GM18517 (cell line): Measurements from ENCODE around the gene C1QTNF4.

Experiments used
- ATAC-seq: cut with Tn5 transposase; IDR thresholded peaks from one replicate; pipeline ENCODE4 v1.9.1; 2021; ENCODE audit warnings: mild to moderate bottlenecking, moderate library complexity; ENCODE audit not compliant: unreplicated experiment

C1QTNF4 gene

DNA sequence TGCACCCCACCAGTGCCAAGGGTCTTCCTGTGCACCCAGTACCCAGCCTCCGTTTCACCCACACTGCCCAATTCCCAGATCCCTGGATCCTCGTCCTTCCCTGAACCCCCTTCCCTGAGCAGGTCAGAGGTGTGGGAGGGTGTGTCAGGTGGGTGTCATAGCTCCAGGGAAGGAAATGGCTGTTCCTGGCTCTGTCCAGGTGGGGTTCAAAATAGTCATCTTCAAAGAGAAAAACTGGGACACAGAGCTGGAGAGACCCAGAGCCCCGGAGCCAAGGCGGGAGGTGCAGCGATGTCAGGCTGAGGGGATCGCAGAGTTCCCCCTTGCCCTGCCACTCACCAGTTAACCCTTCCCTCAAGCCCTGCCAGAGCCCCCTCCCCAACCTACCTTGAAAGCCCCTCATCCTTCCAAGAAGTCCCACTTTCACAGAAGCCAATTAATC is 698 bp downstream of the C1QTNF4 start:
- no peak for ATAC-seq

DNA sequence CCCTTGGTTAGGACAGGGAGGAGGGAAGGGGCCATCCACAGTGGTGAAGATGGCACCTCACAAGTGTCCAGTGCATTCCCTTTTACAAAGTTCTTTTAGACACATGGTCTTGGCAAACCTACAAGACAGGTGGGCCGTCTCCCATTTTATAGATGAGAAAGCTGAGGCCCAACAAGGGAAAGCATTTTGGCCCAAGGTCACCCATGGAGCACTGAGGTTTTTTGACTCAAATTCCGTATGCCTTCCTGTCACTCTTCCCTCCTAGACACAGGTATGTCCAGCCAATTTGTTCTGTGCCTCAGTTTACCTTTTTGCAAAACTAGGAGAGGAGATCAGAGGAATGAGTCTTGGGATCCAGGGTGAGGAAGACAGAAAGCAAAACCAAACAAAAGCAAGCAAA is 1.2 kb downstream of the C1QTNF4 start:
- no peak for ATAC-seq

DNA sequence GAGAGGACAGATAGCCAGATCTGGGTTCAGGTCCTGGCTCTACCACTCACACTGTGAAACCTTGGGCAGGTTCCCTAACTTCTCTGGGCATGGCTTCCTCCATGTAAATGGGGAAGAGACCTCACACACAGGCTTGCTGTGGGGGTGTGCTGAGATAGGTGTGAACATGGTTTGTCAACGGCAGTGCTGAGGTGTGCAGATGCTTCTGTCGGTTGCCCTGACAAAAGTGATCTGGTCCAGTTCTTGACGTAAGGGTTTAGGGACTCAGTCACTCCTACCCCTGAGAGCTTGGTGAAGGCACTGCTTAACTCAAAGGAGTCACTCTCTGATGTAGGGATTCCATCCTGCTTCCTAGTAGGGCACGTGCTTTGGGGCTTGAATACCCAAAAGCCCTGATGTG is 2.0 kb downstream of the C1QTNF4 start:
- no peak for ATAC-seq

DNA sequence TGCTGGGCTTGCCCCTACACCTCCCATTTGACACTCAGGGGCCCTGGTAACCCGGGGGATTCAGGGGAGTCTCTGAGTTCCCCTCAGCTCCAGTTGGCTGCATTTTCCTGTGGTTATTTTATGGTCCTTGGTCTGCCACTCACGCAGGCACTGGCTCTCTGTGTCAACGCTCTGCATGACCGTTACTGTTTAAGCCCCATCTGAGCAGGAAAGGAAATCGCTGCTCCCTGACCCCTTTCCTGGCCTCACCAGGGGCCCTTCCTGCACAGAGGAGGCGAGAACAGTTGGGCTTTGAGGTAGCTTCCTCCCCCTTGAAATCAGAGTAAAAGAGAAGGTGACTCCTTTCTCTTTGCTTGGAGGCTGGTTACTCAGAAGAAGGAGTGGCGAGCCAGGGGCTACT is 2.4 kb downstream of the C1QTNF4 start:
- ATAC-seq: no peak

DNA sequence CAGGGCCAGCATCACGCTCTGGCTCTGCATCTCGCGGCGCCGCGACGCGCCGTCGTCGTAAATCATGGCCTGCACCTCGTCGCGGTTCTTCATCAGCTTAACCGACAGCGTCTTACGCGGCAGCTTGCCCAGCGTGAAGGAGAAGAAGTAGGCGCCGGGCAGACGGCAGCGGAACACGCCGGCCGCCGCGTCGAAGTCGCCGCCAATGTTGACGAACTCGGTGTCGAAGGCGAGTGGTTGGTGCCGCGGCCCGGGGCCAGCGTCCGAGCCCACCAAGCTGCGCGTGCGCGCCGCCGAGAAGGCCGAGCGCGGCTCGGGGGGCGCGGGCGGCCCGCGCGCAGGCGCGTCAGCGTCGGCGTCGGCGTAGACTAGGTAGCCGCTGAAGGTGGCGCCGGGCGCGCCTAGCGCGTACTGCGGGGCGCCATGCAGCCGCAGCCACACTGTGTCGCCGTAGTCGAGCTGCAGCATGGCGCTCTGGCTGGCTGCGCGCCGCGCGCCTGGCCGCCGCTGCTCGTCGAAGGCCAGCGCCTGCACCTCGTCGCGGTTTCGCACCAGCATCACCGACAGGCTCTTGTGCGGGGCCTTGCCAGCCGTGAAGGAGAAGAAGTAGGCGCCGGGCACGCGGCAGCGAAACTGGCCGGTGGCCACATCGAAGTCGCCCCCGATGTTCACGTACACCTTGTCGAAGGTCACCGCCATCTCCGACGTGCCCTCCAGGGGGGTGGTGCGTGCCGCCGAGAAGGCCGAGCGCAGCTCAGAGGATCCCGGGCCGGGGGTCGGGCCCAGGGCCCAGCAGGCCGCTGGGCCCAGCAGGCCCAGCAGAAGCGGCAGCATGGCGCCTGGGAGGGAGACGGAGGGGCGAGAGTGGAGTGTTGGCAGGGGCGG is 4.0 kb downstream of the C1QTNF4 start:
- no peak for ATAC-seq

DNA sequence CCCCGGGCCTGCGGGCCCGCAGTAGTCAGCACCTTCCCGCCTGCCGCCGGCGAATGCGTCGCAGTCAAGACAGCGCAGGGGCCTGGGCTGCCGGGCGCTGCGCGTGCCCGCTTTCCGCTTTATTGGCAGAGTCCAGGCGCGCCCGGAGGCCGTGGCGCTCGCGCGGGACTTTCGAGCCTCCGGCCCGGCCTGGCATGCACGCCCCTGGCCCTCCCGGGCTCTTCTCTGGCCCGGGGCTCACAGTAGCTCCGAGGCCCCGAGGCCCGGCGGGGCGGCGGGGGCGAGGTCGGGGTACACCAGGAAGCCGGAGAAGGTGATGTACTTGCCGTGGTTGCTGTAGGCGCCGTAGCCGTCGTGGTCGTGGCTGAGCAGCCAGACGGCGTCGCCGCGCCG is 4.6 kb downstream of the C1QTNF4 start:
- no peak for ATAC-seq

DNA sequence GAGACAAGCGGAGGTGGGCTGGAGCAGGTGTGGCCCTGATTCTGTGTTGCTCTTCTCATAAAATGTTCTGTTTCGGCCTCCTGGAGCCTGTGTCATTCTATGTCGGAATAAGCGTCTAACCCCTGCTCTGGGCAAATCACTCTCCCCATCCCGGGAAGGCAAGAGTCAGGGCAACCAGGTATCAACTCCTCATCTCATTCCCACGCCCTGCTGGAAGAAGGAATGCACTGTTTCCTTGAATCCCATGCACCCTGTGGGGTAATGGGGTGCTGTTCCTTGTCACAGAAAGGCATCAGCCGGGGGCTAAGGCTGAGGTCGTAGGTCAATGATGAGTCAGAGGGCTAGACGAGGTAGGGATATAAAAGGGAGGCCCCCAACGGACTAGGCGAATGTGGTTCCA is 5.1 kb downstream of the C1QTNF4 start:
- no peak for ATAC-seq

DNA sequence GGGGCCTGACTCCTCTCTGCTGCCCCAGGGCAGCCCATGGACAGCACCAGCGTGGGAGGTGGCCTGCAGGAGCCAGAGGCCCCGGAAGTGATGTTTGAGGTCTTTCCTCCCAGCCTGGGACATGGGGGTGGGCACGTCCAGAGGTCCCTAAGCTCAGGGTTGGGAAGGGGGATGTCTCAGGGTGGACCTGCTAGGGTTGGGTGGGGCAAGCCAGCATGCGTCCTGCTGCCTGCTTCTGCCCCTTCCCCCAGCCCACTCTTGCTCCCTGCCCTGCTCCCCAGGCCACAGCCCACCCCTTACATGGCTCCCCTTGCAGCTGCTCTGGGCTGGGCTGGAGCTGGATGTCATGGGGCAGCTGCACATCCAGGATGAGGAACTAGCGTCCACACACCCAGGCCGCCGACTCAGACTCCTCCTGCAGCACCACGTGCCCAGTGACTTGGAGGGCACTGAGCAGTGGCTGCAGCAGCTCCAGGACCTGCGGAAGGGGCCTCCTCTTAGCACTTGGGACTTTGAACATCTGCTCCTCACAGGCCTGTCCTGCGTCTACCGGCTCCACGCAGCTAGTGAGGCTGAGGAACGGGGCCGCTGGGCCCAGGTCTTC is 6.4 kb downstream of the C1QTNF4 start:
- no peak for ATAC-seq

DNA sequence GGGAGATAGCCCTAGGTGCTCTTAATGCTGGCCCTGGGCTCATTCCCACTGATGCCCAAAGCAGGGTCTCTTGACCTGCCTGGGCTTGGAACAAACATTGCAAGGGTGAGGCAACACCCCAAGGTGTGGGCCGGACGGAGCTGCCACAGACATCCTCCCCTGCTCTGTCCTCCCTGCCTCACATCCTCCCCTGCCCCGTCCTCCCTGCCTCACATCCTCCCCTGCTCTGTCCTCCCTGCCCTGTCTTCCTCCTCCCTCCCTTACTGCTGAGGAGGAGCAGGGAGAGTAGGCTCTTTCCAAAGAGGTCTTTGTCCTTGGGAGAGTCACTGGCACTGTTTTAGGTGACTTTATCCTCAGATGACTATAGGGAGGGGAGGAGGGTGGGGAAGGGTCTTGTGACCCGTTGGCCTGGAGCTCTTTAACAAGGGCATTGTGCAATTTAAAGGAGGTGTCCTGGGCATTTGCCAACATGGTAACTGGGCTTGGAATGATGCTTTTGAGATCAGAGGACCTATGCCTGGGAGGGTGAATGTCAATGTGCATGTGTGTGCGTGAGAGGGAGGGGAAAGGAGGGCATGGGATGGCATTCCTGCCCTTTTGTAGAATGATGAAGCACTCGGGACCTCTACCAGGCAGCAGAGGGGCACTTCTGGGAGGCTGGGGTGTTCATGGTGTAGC is 7.0 kb downstream of the C1QTNF4 start:
- ATAC-seq: no peak

DNA sequence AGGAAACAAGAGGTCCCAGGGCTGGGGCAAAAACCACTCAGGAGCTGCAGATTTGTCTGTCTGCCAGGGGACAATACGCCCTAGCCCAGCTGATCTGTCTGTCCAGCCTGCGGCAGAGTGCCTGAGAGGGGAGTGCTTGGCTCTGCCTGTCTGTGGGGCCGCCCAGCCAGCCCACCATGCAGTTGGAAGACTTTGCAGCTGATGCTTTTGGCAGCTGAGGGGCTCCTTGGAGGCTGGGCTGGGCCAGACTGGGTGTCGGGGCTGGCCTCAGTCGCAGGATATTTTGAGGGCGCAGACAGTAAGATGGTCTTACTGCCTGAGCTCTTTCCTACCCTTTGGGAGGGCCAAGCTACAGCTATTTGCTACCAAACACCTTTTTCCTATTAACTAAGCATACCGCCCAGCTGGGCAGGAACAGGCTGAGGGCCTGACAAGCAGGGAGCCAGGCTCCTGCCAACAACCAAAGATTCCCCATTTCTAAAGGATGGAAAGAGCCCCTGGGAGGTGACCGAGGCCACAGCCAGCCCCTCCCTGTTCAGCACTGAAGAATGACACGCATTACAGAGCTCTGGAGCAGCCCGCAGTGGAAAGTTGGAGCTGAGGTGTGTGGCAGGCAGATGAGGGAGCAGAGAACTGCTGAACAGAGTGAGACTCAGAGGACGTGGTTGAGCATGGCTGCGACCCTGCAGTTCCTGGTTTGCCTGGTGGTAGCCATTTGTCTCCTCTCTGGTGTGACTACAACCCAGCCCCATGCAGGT is 7.9 kb downstream of the C1QTNF4 start, which contains the start of gene FAM180B:
FAM180B (plus strand) TSS at position 581 of the 758 bp plus-strand sequence; CDS start at position 672, 91 bp downstream.
- no peak for ATAC-seq

DNA sequence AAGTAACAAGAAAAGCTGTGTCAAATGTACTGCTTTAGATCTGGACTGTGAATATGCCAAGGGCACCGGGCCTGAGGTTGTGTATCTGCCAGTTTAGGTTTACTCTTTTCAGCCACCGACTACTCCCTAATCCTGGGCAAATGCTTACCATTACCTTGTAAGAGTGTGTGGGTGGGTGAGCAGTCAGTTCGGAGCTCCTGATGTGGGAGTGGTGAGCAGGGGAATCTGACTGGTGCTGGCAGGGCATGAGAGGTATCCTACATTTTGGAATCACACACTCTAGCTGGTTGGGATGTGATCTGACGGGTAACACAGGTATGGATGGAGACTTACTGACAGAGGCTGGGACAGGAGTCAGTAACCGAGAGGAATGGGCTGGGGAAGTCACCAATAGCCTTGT is 10.4 kb downstream of the C1QTNF4 start:
- ATAC-seq: no peak

DNA sequence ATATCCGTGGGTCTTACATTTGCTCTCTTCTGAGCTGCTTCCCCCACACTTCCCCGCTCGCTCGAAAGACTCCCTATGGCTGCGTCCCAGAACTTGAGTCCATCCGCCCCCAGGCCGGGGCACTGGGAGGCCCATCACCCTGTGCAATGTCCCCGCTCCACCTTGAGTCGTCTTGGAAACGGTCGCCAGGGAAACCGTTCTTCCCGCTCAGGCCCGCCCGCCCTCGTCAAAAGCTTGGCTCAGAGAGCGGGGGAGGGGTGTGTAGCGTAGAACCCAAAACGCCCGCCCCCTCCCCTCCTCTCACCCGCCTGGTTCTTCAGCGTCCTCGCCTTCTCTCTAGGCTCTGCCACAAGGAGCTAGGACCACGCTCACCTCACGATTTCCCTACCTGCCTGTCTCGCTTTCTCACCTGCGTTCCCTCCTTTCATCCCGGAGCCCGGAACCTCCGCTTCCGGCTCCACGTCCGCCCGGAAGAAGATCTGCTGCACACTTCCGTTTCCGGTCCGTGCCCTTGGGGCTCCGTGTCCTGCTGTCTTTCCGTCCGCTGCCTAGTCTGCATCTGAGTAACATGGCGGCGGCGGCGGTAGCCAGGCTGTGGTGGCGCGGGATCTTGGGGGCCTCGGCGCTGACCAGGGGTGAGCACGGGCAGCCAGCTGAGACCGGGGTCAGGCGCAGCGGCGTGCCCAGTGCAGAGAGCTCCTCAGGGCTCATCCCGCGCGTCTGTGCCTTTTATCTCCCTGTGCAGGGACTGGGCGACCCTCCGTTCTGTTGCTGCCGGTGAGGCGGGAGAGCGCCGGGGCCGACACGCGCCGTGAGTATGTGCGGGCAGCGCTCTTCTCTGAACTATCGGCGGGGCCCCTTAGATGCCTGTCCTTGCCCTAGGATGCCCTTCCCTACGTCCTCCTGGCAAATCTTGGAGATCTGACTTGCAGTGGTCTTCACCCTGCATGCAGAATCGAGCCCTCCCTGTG is 15.4 kb downstream of the C1QTNF4 start, which contains the start of the genes KBTBD4 and NDUFS3:
KBTBD4 (minus strand) TSS at position 447 of the 971 bp plus-strand sequence; CDS start at position 428, 19 bp downstream.
NDUFS3 (plus strand) TSS at position 551 of the 971 bp plus-strand sequence; CDS start at position 569, 18 bp downstream.
- ATAC-seq: peak; percentile 88

DNA sequence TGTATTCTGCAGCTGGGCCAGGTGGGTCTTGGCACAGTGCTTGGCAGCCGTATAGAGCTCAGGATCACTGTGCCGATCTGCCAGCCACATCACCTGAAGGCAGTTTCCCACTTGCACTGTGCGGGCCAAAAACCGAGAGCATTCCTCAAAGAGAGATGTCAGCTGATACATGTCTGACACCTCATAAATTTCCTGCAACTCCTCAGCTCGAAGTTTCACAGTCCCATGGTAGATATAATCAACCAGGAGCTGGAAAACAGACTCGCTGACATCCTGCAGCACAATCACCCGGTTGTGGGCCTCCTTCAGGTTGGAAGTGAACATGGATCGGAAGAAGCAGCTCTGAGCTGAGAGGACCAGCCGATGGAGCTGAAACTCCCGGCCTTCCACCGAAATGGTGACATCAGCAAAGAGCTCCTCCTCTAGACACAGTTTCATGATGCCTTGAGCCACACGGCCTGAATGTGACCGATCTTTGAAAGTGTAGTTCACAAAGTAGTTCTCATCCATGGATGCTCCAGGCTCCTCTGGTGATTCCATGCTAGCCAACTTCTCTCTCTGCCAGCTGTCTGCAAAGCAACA is 16.7 kb downstream of the C1QTNF4 start:
- ATAC-seq: no peak

DNA sequence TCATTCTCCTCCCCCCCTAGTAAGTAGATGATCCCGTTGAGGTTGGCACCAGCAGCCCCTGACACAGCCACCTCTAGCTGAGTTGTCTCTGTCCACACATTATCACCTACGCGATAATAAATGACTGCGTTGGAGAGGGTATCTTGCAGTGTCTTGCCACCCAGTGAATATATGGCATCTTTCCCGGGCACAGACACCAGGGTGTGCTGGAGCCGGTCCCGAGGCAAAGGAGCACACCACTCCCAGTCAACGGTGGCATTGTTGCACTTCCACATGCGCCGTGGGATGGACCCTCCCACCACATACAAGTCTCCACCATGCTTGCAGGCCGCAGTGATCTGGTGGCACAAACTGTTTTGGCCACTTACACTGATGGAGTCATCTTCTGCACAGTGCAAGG is 20.9 kb downstream of the C1QTNF4 start:
- no peak for ATAC-seq

DNA sequence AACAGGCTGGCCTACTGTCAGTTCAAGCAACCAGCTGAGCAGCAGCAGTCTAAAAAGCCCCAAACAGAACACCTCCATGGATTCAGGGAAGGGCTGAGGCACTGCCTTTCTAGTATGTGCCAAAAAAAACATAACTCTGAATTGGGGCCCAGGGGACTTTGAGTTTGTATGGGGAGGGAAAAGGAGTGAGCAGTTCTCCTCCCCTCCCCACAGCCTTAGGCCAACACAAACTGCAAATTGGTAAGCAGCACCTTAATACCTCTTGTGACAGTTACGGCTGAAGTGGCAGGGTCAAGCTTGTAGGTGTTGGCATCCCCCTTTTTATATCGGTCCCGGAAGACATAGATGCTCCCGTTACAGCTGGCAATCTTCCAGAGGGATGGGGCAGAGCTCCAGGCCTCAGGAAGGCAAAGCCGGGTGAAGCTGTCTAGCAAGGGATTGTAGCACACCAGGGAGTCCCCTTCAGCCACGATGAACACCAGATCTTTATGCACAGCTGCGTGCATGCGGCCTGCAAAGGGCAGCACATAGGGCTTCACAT is 21.4 kb downstream of the C1QTNF4 start:
- no peak for ATAC-seq

DNA sequence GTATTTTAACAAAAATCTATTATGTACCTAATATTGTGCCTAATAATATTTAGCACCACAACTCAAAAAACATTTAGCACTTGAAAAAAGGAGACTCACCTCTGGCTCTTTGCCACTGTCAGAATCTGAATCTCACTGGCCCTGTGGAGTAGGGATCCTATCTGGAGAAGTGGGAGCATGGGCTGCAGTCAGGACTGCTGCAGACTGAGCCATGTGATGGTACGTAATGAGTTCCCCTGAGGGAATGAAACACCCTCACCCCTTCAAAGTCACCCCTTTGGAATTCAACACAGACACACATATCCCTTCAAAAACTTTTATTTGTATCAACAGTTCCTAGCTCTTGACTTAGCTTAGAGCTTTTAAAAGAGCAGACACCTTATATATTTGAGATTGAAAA is 22.3 kb downstream of the C1QTNF4 start:
- no peak for ATAC-seq

DNA sequence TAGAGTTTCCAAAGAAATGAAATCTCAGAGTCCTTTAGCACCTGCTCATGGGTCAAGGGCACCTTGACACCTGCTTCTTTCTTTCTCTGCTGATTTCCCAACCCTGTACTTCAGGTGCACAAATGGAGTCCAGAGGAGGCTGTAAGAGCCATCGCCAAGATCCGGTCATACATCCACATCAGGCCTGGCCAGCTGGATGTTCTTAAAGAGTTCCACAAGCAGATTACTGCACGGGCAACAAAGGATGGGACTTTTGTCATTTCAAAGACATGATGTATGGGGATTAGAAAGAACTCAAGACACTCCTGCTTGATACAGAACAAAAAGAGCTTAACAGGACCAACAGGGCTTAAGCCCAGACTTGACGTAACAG is 22.9 kb downstream of the C1QTNF4 start:
- no peak for ATAC-seq

DNA sequence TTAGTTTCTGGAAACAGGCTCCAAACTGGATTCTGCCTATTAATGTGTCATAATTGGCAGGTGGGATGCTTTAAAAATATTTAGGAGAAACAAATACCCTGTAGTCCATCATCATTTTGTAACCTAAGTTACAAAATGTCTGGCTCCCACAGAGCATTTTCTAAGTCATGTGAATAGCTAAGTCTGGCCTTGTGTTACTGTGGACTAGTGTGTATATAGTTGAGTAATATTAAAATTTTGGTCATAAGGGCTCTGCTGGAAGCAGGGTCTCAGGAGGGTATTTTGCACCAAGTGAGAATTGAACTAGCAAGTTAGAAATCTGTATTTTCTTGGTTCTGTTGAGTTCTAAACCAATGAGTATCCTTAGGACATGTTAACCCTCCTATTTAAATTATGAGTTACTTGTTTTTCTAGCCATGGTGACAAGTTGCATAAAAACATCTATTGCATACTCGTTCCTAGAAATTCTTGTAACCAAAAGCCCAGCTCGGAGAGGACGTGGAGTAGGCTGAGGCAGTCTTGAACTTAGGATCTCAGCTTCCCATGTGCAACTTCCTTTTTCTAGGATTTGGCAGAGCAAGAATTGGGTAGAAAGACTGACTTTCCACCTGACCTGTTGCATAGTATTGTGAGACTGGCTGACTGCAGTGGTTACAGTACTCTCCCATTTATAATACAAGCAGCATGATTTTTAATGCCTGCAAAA is 23.4 kb downstream of the C1QTNF4 start:
- no peak for ATAC-seq
